Measurements from ENCODE around the gene CCR3. TPM values are rescaled to one million over a fixed set of nuclear protein-coding genes. Genes with fewer than 3 reads are reported as not detected.

CCR3 gene
- total RNA-seq, 1 experiment from 2014 or later = not detected

DNA sequence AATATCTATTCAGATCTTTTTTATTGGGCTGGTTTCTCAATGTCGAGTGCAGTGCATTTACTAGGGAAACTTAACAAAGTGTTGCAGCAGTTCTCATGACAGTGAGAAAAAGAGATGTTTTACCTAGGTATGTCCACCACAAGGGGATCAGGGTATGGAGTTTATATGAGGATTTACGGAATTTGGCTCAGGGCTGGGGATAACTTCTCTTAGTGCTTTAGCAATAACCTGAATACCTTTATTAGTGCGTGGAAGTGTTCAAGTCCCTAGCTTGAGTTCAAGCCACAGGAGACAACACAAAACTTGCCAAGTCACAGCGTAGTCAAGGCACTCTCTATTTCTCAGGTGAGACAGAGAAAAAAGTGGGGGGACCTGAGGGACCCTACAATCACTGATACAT, 3.9 kb upstream of the CCR3 start:
- Histone ChIP-seq H3K9me2 (ENCODE audit: insufficient read depth) (no peaks in the 10 kb centered on the region), H3K9ac (ENCODE audit: low read length) (no peak overlapping the region), H2AFZ (ENCODE audit: low read depth, low read length, poor library complexity, severe bottlenecking) (no peak overlapping the region), H3K36me3 (ENCODE audit: control insufficient read depth in 1 of 2, insufficient read depth in 2 of 2, low read length in 2 of 2) (no peaks in the 10 kb centered on the region), H3K27ac (ENCODE audit: low read depth, low read length) (no peak overlapping the region), H3K4me3 (replicated peaks in 1 of 2; ENCODE audit: low read depth in 1 of 2, low read length in 2 of 2) (no peak overlapping the region), H4K20me1 (ENCODE audit: insufficient read depth) (no peaks in the 10 kb centered on the region), H3K9me3 (ENCODE audit: control insufficient read depth in 1 of 2, insufficient read depth in 1 of 2, low read depth in 1 of 2, low read length in 2 of 2) (no peaks in the 10 kb centered on the region), H3K4me2 (ENCODE audit: low read length) (no peak overlapping the region), H3K27me3 (ENCODE audit: insufficient read depth, low read length) (peaks cover 32% of the 10 kb centered on the region; the same call in 1 of the 2 replicates), H3K79me2 (ENCODE audit: insufficient read depth, low read length) (no peaks in the 10 kb centered on the region), H3K4me1 (ENCODE audit: control insufficient read depth in 1 of 2, insufficient read depth in 2 of 2, low read length in 2 of 2) (no peaks in the 10 kb centered on the region)
- ATAC-seq = no peak
- TF ChIP-seq TCF7L2 (IDR thresholded peaks at IDR 0.05; ENCODE audit: borderline replicate concordance, extremely low read depth, insufficient read depth, insufficient read length) (no peak), YY1 (IDR thresholded peaks at IDR 0.05; ENCODE audit: extremely low read depth, insufficient replicate concordance, low read depth, low read length) (no peak), ZNF274 (IDR thresholded peaks at IDR 0.05; ENCODE audit: low read depth, low read length) (no peak), EZH2 (IDR thresholded peaks at IDR 0.05) (no peak), ELF1 (IDR thresholded peaks at IDR 0.05; ENCODE audit: borderline replicate concordance, low read depth) (no peak), ZFX (IDR thresholded peaks at IDR 0.05) (no peak), EZH2phosphoT487 (IDR thresholded peaks at IDR 0.05; ENCODE audit: borderline replicate concordance) (no peak), POLR2A (IDR thresholded peaks at IDR 0.05; ENCODE audit: borderline replicate concordance, extremely low read depth, insufficient read depth, insufficient read length) (no peak), CBX3 (IDR thresholded peaks at IDR 0.05; ENCODE audit: low read depth) (no peak), SIN3A (IDR thresholded peaks at IDR 0.05; ENCODE audit: low read depth) (no peak), FOSL1 (IDR thresholded peaks at IDR 0.05; ENCODE audit: low read depth) (no peak), SP1 (IDR thresholded peaks at IDR 0.05; ENCODE audit: low read depth) (no peak)
- TF ChIP-seq, protein P1, sequence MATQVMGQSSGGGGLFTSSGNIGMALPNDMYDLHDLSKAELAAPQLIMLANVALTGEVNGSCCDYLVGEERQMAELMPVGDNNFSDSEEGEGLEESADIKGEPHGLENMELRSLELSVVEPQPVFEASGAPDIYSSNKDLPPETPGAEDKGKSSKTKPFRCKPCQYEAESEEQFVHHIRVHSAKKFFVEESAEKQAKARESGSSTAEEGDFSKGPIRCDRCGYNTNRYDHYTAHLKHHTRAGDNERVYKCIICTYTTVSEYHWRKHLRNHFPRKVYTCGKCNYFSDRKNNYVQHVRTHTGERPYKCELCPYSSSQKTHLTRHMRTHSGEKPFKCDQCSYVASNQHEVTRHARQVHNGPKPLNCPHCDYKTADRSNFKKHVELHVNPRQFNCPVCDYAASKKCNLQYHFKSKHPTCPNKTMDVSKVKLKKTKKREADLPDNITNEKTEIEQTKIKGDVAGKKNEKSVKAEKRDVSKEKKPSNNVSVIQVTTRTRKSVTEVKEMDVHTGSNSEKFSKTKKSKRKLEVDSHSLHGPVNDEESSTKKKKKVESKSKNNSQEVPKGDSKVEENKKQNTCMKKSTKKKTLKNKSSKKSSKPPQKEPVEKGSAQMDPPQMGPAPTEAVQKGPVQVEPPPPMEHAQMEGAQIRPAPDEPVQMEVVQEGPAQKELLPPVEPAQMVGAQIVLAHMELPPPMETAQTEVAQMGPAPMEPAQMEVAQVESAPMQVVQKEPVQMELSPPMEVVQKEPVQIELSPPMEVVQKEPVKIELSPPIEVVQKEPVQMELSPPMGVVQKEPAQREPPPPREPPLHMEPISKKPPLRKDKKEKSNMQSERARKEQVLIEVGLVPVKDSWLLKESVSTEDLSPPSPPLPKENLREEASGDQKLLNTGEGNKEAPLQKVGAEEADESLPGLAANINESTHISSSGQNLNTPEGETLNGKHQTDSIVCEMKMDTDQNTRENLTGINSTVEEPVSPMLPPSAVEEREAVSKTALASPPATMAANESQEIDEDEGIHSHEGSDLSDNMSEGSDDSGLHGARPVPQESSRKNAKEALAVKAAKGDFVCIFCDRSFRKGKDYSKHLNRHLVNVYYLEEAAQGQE (IDR thresholded peaks at IDR 0.05; ENCODE audit: low read depth) = no peak
- TF ChIP-seq, protein P2, sequence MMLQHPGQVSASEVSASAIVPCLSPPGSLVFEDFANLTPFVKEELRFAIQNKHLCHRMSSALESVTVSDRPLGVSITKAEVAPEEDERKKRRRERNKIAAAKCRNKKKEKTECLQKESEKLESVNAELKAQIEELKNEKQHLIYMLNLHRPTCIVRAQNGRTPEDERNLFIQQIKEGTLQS (IDR thresholded peaks at IDR 0.05) = no peak
- TF ChIP-seq, protein P3, sequence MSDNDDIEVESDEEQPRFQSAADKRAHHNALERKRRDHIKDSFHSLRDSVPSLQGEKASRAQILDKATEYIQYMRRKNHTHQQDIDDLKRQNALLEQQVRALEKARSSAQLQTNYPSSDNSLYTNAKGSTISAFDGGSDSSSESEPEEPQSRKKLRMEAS (IDR thresholded peaks at IDR 0.05) = no peak
- TF ChIP-seq, protein P4, sequence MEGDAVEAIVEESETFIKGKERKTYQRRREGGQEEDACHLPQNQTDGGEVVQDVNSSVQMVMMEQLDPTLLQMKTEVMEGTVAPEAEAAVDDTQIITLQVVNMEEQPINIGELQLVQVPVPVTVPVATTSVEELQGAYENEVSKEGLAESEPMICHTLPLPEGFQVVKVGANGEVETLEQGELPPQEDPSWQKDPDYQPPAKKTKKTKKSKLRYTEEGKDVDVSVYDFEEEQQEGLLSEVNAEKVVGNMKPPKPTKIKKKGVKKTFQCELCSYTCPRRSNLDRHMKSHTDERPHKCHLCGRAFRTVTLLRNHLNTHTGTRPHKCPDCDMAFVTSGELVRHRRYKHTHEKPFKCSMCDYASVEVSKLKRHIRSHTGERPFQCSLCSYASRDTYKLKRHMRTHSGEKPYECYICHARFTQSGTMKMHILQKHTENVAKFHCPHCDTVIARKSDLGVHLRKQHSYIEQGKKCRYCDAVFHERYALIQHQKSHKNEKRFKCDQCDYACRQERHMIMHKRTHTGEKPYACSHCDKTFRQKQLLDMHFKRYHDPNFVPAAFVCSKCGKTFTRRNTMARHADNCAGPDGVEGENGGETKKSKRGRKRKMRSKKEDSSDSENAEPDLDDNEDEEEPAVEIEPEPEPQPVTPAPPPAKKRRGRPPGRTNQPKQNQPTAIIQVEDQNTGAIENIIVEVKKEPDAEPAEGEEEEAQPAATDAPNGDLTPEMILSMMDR (IDR thresholded peaks at IDR 0.05 in 2 of 3, conservative IDR thresholded peaks at IDR 0.05 in 1 of 3; ENCODE audit: borderline replicate concordance in 1 of 3, insufficient read depth in 1 of 3, low read depth in 2 of 3, low read length in 2 of 3) = no peak
- TF ChIP-seq, protein P5, sequence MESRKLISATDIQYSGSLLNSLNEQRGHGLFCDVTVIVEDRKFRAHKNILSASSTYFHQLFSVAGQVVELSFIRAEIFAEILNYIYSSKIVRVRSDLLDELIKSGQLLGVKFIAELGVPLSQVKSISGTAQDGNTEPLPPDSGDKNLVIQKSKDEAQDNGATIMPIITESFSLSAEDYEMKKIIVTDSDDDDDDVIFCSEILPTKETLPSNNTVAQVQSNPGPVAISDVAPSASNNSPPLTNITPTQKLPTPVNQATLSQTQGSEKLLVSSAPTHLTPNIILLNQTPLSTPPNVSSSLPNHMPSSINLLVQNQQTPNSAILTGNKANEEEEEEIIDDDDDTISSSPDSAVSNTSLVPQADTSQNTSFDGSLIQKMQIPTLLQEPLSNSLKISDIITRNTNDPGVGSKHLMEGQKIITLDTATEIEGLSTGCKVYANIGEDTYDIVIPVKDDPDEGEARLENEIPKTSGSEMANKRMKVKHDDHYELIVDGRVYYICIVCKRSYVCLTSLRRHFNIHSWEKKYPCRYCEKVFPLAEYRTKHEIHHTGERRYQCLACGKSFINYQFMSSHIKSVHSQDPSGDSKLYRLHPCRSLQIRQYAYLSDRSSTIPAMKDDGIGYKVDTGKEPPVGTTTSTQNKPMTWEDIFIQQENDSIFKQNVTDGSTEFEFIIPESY (IDR thresholded peaks at IDR 0.05; ENCODE audit: extremely low read depth, insufficient replicate concordance, low read length) = no peak
- POLR2A ChIA-PET = no interaction called here
- CTCF ChIA-PET = no interaction called here
- intact Hi-C loops (cut with micrococcal nuclease) = no loop called here
- RAD21 ChIA-PET (ENCODE audit: low non-redundant PET in 1 of 2, low total read pairs in 2 of 2, uncharacterized antibody in 2 of 2, unreplicated experiment in 2 of 2) = no interaction called here
- no TSS peak for BruUV-seq (replicated peaks)
- DNase-seq (ENCODE audit: low read depth, low spot score) = no peak

All from HCT116 (cell line).